AG09309 (cell line): Measurements from ENCODE around the gene CCDC69.
A peak's percentile ranks its signal among the peaks of the same experiment; 100 is the strongest.

Experiments
- DNase-seq: peaks from one replicate; pipeline ENCODE4 v3.0.0-alpha.2; 2010; ENCODE audit warnings: low read depth
- H3K4me3 ChIP-seq: 2 replicates; pipeline ENCODE4 v1.5.1; 2011; ENCODE audit warnings: mild to moderate bottlenecking, low read depth, low read length, moderate library complexity; ENCODE audit not compliant: control insufficient read depth
- CTCF ChIP-seq: IDR thresholded peaks from 2 replicates; pipeline ENCODE4 v1.5.1; 2011; ENCODE audit warnings: mild to moderate bottlenecking, low read depth, low read length, inconsistent platforms; ENCODE audit not compliant: insufficient read depth, control insufficient read depth; ENCODE audit errors: missing control alignments

Gene CCDC69

DNA sequence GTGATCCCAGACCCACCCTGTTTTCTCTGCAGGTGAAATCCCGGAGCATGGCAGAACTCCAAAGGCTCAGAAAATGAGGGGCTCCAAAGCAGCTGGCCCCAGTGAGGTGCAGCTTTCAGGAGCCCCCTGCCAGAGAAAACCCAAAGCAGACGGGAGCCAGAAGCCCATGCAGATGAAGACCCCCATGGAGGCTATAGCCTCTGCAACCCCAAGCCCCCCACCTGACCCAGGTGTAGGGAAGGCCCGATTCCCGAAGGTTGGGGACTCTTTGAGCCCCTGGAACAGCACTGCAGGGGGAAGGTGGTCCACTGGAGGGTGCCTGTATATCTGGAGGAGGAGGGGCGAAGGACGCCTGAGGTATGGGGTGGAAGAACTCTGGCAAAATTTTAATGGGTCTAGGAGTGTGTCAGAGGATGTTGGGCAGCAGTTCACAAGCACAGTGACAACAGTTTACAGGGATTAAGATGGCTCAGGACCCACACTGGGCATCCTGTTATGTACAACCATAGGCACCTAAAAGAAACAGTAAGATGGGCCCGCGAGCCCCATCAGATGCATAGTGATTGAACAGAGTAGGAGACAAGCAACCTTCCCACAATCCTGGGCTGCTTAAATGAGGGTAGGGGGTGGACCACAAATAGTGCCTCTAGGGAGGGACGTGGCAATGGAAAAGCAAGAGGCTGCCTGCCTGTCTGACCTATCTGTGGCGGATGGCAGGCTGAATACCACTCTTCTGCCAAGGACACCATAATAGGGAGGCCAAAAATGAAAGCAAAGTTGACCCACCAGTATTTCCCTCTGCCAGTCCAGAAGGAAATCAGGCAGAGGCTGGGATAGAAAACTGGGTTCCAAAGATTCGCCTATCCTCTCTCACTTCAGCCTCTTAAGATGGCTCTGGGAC, 49.9 kb downstream of the CCDC69 start:
- H3K4me3 ChIP-seq = no peak overlapping the region
- no peak for TF ChIP-seq CTCF
- no peak for DNase-seq

DNA sequence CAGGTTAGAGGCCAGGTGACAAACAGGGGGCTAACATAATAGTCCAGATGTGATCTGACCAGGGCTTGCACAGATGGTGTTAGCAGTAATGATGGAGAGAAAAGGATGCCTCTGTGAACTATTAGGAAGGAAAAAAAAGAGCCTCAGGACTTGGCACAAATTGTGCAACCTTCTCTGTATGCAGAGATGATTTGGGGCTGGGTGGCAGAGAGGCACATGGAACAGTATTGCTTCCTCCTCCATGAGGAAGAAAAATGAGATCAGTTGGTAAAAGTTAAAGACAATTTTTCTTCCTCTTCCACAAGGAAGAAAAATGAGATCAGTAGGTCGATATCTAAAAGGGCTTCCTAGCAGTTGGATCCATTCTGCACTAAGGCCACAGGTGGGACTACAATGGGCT, 52.4 kb downstream of the CCDC69 start:
- no peak for DNase-seq
- no peak for TF ChIP-seq CTCF

DNA sequence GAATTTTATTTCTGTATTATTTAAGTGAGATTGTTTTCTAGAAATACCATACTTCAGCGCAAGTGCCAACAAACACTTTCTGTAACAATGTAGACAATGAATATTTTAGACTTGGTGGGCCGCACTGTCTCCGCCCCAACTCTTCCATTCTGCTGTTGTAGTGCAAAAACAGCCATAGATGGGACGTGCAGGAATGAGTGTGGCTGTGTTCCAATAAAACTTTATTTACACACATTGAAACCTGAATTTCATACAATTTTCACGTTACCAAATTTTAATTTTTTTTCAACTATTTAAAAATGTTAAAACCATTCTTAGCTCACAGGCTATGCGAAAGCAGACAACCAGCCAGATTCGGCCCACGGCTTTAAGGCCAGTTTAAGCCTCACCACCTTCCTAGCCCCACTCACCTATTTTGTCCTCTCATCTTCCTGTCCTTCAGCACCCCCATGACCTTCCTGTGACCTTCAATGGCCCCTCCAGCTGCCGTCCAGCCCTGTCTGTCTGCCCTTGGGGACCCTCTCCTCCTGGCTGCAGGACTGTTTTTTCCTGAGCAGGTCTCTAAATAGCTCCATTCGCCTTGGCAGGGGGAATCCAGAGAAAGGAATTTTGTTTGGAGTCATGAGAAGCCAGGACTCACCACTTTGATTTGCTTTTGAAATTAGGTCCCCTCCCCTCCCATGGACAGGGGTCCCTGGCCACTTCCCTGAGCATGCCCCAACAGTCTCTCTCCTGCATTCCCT, 55.1 kb downstream of the CCDC69 start:
- TF ChIP-seq CTCF = no peak

More for the DNA sequence above, 52.4 kb downstream of the CCDC69 start:
- no peak overlapping the region for H3K4me3 ChIP-seq

GRCh38 chr5:151167022-151167421, 56.9 kb downstream of the CCDC69 start:
- DNase-seq = no peak
- TF ChIP-seq CTCF = no peak
- no peak overlapping the region for H3K4me3 ChIP-seq

More for the DNA sequence above, 55.1 kb downstream of the CCDC69 start:
- no peak for DNase-seq
- no peak overlapping the region for H3K4me3 ChIP-seq

GRCh38 chr5:151164687-151165392, 59.1 kb downstream of the CCDC69 start:
- no peak overlapping the region for H3K4me3 ChIP-seq
- peak; percentile 93 for TF ChIP-seq CTCF
- no peak for DNase-seq

GRCh38 chr5:151162776-151163175, 61.1 kb downstream of the CCDC69 start:
- TF ChIP-seq CTCF = no peak
- DNase-seq = no peak
- no peak overlapping the region for H3K4me3 ChIP-seq
